HG03442 (cell line): Measurements from ENCODE around the gene BLM.
"Not testable (repeated sequence)": the region's sequence is repeated elsewhere in the genome, so short reads cannot be mapped to it uniquely, and the experiment has no call there.

Experiments used
- ATAC-seq: cut with Tn5 transposase; IDR thresholded peaks from one replicate; pipeline ENCODE4 v1.9.1; 2021; ENCODE audit warnings: mild to moderate bottlenecking, moderate library complexity; ENCODE audit not compliant: unreplicated experiment

Gene BLM

DNA sequence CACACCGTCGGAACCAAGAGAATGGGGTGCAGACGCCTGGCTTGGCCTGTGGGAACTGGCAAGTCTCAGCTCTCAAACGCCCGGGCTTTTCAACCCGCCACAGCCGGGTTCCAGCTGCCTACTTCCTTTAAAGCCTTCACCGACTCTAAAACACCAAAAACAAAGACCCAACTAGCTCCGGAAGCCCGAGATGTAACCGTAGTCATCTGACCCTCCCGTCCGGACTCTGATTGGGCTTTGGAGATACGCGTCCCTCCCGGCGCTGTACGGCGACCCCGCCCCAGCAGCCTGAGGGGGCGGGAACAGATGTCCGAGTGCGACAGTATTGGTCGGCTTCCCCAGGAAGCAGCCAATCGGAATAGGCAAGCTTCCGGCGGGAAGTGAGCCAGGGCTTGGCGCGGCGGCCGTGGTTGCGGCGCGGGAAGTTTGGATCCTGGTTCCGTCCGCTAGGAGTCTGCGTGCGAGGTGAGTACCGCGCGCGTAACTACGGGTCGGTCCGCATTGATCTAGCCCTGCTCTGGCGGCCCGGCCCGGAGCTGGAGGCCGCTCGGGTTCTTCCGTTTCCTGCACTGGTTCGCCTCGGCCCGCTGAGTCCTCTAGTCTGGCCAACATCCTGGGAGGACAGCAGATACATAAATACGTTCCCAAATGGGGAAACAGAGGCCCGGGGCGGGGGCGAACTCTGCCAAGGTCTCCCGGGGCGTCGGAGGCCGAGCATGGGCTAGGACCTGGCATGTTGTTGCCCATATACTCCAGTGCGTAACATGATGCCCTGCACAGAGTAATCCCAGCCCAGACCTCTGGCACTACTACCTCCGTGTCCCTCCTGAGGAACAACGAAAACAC, at the start of gene BLM:
Gene BLM (plus strand): TSS at position 371 of the 846 bp plus-strand sequence. CDS start 30,047 bp downstream, outside the sequence.
- ATAC-seq, result peak; percentile 98

DNA sequence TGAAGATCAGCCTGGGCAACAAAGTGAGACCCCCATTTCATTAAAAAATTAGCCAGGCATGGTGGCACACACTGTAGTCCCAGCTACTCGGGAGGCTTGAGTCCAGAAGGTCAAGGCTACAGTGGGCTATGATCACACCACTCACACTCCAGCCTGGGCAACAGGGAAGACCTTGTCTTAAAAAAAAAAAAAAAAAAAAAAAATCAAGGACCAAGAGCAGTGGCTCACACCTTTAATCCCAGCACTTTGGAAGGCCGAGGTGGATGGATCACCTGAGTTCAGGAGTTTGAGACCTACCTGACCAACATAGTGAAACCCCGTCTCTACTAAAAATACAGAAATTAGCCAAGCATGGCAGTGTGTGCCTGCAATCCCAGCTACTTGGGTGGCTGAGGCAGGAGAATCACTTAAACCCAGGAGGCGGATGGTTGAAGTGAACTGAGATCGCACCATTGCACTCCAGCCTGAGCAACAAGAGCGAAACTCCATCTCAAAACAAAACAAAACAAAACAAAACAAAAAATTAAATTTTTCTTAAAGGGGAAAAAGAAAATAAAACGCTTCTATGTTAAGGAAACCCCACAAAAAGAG, 49.3 kb upstream of the BLM start:
- not testable (repeated sequence) for ATAC-seq

DNA sequence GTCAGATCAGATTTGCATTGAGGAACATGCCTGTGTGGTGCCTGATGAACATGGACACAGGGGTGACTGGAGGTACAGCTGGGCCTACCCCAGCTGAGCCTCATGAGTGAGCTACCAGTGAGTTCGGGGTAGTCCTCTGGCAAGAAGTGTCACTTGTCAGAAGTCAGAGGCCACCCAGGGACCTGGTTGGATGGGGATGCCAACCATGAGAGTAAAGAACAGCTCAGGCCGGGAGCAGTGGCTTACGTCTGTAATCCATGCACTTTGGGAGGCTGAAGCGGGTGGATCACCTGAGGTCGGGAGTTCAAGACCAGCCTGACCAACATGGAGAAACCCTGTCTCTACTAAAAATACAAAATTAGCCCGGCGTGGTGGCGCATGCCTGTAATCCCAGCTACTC, 46.5 kb upstream of the BLM start:
- ATAC-seq, result not testable (repeated sequence)

DNA sequence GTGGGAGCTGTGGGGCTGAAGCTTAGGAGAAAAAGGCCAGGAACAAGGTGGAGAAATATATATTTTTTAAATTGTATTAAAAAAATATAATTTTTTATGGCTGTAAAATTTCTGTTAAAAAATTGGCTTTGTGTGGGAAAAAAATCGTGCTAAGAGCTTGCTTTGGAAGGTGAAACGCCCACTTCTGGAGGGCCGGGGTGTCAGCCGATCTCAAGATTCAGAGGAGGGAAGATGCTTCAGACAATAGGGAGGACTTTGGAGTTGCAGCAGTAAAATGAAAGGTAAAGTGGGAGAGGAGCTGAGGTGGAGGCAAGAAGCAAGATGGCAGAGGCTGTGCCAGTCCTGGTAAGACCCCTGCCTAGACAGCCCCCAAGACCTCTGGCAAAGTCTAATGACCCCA, 45.9 kb upstream of the BLM start:
- no peak for ATAC-seq

DNA sequence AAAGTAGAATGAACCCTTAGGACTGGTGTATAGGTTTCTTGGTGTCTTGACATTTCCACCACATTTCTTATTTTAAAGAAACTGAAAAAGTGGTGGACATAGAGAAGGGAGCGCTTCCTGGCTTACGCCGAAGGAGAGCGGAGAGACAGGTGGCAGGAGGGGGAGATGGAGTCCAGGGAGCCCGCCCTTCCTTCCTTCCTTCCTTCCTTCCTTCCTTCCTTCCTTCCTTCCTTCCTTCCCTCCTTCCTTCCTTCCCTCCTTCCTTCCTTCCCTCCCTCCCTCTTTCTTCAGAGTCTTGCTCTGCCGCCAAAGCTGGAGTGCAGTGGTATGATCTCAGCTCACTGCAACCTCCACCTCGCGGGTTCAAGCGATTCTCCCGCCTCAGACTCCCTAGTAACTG, 43.8 kb upstream of the BLM start:
- not testable (repeated sequence) for ATAC-seq

DNA sequence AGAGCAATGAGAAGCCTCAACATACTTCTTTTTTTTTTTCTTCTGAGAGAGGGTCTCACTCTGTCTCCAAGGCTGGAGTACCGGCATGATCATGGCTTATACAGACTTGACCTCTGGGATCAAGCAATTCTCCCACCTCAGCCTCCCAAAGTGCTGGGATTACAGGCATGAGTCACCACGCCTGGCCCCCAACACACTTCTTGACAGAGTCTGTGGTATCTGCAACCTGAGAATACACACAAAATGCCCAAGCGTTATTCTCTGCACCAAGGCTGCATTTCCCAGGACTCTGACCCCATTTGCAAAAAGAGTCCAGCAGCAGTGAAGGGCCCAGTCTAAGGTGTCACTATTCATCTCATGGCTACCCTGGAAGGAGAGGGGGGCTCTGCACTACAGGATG, 42.7 kb upstream of the BLM start:
- ATAC-seq, result no peak

DNA sequence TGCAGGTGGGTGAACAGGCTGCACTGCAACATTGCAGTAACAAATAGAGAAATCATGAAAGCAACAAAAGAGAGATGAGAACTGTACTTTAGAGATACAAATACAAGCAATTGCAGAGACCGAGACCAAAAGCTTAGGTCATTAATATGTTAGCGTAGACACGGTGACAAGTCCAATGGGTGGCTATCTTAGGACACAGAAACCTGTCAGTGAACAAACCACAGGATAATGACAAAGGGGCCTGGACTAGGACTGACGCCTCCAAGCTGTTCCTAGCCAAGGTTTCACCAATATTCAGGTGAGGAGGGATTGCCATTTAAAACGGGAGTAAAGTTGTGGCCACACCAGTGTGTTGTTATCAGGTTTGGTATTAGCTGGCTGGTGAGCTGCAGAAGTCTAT, 41.7 kb upstream of the BLM start:
- ATAC-seq, result no peak

DNA sequence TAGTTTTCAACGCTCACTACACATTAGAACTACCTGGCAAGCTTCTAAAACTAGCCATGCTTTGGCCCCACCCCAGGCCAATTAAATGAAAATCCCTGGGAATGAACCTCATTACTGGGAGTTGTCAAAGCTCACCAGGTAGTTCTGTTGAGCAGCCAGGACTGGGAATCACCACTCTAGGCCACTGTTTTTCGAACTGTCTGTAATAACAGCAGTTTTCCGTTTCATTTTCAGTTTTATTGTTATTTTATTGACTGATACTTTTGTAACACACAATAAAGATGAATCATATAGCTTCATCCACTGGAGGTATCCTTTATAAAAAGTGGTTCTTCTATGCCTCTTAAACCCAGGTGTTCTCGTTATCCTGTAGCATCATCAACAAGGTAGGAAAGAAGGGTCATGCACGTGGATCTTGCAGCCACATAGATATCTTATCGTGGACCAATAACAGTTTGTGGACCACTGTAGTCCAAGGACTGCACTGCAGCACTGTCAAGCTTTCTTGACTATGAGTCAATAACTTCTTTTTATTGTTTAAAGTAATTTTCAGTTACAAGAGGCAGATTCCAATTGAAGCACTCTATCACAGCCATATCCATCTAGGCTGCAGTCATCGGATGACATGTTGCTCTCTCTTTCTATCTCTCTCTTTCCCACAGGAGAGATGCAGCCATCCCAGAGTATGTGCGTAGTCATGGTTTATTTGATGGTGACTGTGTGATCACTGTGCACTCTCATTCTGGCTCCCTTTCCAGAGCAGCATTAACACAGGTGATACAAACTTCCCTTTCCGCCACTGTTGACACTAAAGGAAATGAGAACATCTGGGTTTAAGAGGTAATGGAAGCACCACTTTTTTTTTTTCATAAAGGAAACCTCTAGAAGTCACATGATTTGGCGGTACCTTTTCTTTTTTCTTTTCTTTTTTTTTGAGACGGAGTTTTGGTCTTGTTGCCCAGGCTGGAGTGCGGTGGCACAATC, 39.0 kb upstream of the BLM start:
- no peak for ATAC-seq

DNA sequence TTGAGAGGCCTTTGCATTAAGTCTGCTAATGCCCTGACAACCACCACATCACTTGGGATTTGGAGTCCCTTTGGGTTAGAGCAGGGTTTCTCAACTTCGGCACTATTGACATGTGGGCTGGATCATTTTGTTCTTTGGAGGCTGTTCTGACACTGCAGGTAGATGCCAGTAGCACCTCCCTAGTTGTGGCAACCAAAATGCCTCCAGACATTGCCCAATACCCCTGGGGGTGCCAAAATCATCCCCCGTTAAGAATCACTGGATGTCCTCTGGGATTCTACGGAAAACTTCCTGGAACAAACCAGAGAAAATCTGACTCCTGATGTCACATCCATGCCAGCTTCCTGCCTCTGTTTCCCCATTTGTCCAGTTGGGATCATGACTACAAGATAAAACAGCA, 37.2 kb upstream of the BLM start:
- no peak for ATAC-seq

DNA sequence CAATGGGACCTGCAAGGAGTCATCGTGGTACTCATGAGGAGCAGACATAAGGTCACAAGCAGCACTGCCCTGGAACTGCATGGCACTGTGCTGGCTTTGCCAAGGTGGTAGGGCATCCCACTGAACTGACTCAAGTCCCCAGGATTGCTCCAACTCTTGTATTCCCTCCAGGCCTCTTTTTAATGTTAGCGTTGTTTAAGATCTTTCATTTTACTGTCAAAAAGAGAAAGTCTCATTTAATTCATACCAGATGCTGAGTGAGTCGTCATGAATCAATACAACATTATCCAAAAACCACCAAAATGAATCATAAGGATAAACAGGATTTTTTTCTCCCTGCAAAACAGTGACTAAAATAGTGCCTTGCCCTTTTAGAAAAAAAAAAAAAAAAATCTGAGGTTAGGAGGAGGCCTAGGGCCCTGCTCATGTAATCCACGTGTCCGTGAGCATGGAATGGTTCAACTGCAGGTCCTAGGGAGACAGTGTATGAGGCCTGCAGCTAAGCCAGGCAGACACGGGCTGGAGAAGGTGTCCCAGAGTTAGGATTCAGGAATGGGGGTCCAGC, 36.7 kb upstream of the BLM start:
- ATAC-seq, result no peak

DNA sequence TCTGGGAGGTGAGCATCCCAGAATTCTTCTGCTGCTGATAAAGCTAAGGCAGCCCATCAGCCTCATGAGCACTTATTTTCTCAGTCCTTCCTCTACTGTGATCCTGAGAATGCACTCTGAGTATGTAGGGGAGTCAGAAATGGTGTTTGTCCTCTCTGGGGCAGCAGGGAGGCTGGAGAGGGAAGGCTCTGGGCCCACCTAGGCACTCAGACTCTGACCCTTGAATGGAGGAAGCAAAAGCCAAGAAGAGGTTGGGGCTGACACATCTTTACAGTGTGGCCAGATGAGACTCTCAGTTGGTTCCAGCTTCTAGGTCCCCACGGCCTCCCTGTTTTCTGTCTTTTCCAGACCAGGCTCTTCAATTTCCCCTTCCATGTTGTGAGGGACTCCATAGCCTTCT, 36.1 kb upstream of the BLM start:
- ATAC-seq, result no peak

DNA sequence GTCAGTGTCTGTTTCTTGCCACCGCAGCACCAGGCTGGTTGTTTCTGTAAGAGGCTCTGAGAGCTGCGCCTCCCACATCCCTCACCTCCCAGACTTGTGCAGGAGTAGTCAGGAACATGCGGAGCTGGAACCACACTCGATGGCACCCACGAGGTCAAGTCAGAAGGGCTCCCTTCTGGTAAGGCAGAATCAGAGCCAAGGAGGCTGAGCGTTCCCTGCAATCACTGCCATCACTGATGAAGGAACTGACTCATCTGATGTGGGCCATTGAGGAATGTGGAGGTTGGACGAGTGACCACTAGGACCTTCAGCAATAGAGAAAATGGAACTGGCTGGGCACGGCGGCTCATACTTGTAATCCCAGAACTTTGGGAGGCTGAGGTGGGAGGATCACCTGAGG, 35.7 kb upstream of the BLM start:
- ATAC-seq, result no peak

DNA sequence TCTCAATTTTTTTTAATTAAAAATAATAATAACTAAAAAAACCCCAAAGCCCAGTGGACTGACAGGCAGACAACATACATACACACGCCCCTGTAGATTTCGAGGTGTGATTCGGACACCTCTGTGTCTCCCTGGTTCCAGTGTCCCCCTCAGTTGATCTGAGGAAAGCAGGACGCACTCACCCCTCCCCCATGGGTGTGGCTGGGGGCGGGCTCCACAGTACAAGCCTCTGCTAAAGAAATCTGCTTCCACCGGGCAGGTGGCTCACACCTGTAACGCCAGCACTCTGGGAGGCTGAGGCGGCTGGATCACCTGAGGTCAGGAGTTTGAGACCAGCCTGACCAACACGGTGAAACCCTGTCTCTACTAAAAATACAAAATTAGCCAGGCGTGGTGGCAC, 33.8 kb upstream of the BLM start:
- no peak for ATAC-seq

DNA sequence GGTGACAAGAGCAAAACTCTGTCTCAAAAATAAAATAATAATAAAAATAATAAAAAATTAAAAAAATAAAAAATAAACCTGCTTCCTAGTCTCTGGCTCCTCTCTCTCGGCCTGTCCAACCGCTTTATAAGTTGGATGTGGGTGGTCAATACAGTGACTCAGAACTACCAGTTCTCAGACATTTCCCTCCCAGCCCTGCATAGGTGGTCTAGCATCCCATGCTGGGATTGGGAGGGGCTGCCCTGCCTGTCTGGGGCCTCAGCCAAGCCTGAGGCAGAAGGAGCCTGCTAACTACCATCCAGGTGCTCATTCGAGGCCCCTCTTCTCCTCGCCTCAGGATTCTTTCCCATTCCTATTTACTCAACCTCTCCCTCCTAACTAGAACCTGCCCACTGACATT, 33.3 kb upstream of the BLM start:
- ATAC-seq, result no peak

DNA sequence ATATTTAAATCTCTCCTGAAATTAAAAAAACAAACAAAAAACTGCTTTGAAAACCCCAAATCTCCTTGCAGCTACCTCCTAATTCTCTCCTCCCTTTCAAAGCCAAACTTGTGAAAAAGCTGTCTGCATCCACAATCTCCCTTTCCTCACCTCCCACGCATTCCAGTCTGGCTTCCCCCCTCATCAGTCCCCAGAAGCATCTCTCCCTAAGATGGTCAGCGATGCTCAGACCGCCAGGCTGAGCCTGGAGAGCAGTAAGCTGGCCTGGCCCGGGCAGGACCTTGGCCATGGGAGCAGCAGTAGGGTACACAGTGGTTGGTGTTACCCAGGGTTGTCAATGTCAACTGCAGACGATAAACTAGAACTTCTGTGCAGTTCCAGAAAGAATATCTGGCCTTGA, 32.9 kb upstream of the BLM start:
- no peak for ATAC-seq

DNA sequence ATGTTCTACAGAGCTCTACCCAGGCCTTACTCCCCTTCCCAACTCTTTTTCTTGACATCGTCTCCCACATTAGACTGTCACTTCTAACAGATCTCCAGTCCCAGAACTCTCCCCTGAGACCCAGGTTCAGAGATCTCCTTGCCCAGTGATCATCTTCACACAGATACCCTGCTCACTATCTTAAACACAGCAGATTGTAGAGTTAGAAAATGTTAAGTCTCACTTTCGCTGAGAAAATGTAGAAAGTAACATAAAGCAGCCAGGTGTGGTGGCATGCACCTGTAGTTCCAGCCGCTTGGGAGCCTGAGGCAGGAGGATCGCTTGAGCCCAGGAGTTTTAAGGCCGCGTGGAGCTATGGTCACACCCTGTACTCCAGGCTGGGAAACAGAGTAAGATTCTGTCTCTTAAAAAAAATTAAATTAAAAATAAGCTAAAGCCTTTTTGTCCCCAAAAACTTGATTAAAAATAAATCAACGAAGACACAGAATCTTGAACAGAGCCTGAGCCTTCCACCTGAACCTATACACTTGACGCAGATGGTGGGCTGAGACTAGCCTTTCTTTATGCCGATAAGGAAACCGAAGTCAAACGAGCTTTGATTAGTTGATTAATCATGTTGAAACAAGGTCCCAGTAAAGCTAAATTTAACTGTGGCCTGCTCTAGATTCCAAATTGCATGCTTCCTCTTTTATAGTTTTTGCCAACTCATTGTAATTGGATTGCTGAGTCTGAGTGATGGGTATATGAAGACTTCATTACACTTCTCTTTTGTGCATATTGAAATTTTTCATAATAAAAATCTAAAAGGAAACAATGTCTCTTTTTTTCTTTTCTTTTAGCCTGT, 31.3 kb upstream of the BLM start:
- peak; percentile 24 for ATAC-seq

DNA sequence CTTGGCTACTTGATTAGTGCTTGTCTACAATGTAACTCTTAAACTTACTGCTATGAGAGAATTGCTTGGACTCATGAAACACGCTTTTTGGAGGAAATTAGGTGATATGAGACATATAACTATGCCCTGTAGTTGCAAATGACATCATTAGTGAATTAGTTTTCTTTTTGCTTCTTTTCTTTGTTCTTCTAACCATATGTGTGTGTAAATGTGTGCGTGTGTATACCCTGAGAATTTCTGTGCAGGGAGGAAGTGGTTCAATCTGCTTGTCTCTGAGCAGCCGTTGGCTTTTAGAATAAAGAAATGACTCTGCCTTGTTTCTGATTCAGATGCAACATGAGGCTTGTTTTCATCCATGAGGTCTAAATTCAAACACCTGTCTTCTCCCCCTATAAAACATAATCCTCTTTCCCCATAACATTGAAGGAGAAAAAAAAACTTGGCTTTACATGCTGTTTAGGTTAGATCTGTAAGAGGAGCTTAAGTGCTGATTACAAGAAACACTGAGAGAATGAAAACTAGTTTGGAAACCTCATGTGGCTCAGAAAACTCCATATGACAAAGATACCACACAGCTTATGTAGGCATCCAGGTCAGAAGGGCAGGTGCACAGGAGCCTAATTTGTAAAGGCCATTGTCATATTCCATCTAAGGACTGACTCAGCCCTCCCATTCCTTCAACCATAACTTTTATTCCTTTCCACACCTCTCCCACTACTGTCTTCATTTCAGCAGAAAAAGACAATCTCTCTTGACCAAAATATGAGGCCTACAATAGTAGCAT, 30.5 kb upstream of the BLM start:
- peak; percentile 73 for ATAC-seq

DNA sequence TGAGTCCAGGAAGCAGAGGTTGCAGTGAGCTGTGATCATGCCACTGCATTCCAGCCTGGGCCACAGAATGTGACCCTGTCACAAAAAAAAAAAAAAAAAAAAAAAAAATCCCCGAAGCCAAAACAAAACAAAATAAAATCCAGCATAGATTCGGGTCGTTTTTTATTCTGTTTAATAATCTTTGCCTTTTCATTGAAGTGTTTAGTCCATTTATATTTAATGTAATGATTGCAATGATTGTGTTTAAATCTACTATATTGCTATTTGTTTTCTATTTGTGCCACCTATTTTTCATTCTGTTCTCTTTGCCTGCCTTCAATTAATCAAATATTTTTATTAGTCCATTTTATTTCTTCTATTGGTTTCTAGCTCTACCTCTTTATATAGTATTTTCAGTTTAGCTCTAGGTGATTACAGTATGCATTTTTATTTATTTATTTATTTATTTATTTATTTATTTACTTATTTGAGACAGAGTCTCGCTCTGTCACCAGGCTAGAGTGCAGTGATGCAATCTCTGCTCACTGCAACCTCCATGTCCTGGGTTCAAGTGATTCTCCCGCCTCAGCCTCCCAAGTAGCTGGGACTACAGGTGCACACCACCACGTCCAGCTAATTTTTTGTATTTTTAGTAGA, 27.7 kb upstream of the BLM start:
- ATAC-seq, result not testable (repeated sequence)

DNA sequence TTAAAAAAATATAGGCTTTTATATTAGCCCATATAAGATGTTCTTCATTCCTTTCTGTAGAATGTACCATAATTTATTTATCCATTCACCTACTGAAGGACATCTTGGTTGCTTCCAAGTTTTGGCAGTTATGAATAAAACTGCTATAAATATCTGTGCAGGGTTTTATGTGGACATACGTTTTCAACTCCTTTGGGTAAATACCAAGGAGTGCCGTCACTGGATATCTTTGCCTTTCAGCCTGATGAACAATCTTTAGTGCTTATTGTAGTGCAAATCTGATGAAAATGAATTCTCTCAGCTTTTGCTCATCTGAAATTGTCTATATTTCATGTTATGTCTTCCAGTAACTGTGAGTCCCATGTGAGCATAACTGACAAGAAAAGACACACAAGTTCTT, 26.6 kb upstream of the BLM start:
- ATAC-seq, result no peak
